Cardiac fibroblast (primary cell): ENCODE results near the gene LINC00237.

Source experiments
- DNase-seq, 2 donors: peaks; one replicate each; pipeline versions ENCODE4 v3.0.0 to v3.0.0-alpha.2; 2010; ENCODE audit warnings: low read depth in 2 of 2
- H3K4me3 ChIP-seq, 2 donors: replicated peaks in 1 of 2; 1 replicate in 1 of 2; 2 replicates in 1 of 2; pipeline ENCODE4 v1.5.1; 2011; ENCODE audit warnings: low read depth in 2 of 2, low read length in 2 of 2, mild to moderate bottlenecking in 2 of 2, moderate library complexity in 1 of 2
- CTCF ChIP-seq: IDR thresholded peaks from one replicate; pipeline ENCODE4 v1.5.1; 2011; ENCODE audit warnings: low read depth, mild to moderate bottlenecking, low read length, inconsistent platforms

LINC00237 gene

GRCh38 chr20:21145424-21145823, 39.3 kb upstream of the LINC00237 start:
- no peak overlapping the region for H3K4me3 ChIP-seq
- no peak for DNase-seq
- TF ChIP-seq CTCF = no peak

GRCh38 chr20:21143194-21143890, 37.2 kb upstream of the LINC00237 start:
- DNase-seq = no peak
- TF ChIP-seq CTCF = no peak
- no peak overlapping the region for H3K4me3 ChIP-seq

GRCh38 chr20:21141825-21142224, 35.7 kb upstream of the LINC00237 start:
- no peak overlapping the region for H3K4me3 ChIP-seq
- no peak for TF ChIP-seq CTCF

GRCh38 chr20:21139881-21140566, 33.9 kb upstream of the LINC00237 start:
- no peak for TF ChIP-seq CTCF
- H3K4me3 ChIP-seq = no peak overlapping the region
- DNase-seq = no peak

More at GRCh38 chr20:21141825-21142224, 35.7 kb upstream of the LINC00237 start:
- no peak for DNase-seq

GRCh38 chr20:21137078-21137477, 30.9 kb upstream of the LINC00237 start:
- DNase-seq = no peak
- TF ChIP-seq CTCF = no peak
- no peak overlapping the region for H3K4me3 ChIP-seq

- no peak overlapping the region for H3K4me3 ChIP-seq
- no peak for DNase-seq
- no peak for TF ChIP-seq CTCF
Measured at GRCh38 chr20:21136015-21136732, 30.0 kb upstream of the LINC00237 start.
